ENCODE measurements around the gene CEP95.

GRCh38 chr17:64579917-64580316 lies 73.1 kb downstream of the CEP95 start:
- TF ChIP-seq CTCF (conservative IDR thresholded peaks at IDR 0.05; ENCODE audit: low read length) (no peak), EZH2phosphoT487 (IDR thresholded peaks at IDR 0.05; ENCODE audit: borderline replicate concordance) (no peak)

Measured in Loucy (cell line).